Measurements from ENCODE around the gene GALNS. TPM values are rescaled to one million over a fixed set of nuclear protein-coding genes. Genes with fewer than 3 reads are reported as not detected.

Gene GALNS
- total and polyA plus RNA-seq, 2 of the 13 experiments (the other 11 are each of a cell fraction or from before 2014, with no cell fraction given) = 9.2 to 9.8 TPM

DNA sequence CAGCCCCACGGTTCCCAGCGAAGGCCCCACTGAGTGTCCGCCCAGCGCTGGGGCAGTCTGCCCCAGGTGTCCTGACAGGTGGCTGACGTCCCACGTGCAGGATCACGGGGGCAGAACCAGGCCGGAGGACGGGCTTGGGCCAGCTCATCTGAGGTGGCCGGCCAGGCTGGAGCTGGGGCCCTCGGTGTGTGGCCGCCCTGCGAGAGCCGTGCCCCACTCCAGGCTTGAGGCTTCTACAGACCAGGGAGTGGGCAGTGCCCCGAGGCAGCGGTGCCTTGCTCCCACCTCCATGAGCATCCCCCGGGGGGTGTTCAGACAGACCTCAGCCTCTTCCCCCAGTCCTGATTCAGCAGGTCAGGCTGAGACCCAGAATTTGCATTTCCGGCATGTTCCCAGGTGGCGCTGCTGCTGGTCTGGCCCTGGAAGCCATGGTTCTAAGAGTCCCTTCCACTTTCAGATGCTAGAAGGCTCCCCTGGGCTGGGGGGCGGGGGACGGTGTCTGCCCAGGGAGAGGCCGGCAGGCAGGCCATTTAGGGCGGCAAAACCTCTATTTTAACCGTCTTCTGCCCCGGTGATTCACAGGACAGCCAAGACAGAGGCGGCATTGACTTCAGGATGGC is 45.1 kb upstream of the GALNS start (continued):
- no peak for TF ChIP-seq ZBED4 (CRISPR knock-in tag; IDR thresholded peaks at IDR 0.05; ENCODE audit: borderline replicate concordance)
- TF ChIP-seq ZNF773 (CRISPR knock-in tag; IDR thresholded peaks at IDR 0.05; ENCODE audit: borderline replicate concordance) = no peak
- 0 out of 2 replicates have a peak, but pooled peaks have one; percentile 15 for TF ChIP-seq SALL1 (CRISPR knock-in tag; IDR thresholded peaks at IDR 0.05)
- no peak for TF ChIP-seq ZNF709 (CRISPR knock-in tag; IDR thresholded peaks at IDR 0.05)
- peak; percentile 22; the same call in 1 of the 2 replicates for TF ChIP-seq ZNF800 (CRISPR knock-in tag; IDR thresholded peaks at IDR 0.05)
- TF ChIP-seq CENPX (CRISPR knock-in tag; IDR thresholded peaks at IDR 0.05) = no peak
- no peak for TF ChIP-seq IKZF5 (CRISPR knock-in tag; IDR thresholded peaks at IDR 0.05)
- TF ChIP-seq AFF4 (CRISPR knock-in tag; IDR thresholded peaks at IDR 0.05) = no peak
- TF ChIP-seq RAD51 (IDR thresholded peaks at IDR 0.05; ENCODE audit: borderline replicate concordance) = no peak
- TF ChIP-seq ZFAT (CRISPR knock-in tag; conservative IDR thresholded peaks at IDR 0.05) = 0 out of 2 replicates have a peak, but pooled peaks have one; percentile 48
- TF ChIP-seq ZNF143 (CRISPR knock-in tag; IDR thresholded peaks at IDR 0.05) = peak; percentile 34; the same call in 1 of the 2 replicates
- TF ChIP-seq XBP1 (CRISPR knock-in tag; IDR thresholded peaks at IDR 0.05) = 0 out of 2 replicates have a peak, but pooled peaks have one; percentile 25
- TF ChIP-seq TCF7 (IDR thresholded peaks at IDR 0.05; ENCODE audit: low read depth) = no peak
- no peak for TF ChIP-seq RARA (CRISPR knock-in tag; IDR thresholded peaks at IDR 0.05)
- TF ChIP-seq NFE2L2 (IDR thresholded peaks at IDR 0.05; ENCODE audit: low read length) = no peak
- no peak for TF ChIP-seq ZNF550 (CRISPR knock-in tag; IDR thresholded peaks at IDR 0.05; ENCODE audit: borderline replicate concordance)
